ENCODE data around the gene SYTL3.

DNA sequence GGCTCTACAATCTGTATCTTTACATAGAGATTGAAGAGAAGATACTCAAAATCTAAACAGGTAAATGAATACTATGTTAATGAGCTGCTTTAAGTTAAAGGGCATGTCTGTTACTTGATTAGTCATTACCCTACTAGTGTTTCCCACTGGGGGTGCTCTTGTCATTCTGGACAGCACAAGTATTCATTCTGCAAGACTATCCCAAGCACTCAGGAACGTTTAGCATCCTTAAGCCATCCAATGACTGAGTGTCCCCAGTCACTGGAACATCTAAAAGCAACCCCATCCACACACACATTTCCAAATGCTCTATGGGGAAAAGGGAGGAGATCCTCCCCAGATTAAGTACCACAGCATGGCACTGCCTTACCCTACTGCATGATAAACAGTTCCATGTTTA is 143.6 kb downstream of the SYTL3 start:
- TF ChIP-seq CTCF (IDR thresholded peaks at IDR 0.05) = peak in 2 of 4 experiments; percentile 18 to 20
- no peak for TF ChIP-seq POLR2AphosphoS5 (IDR thresholded peaks at IDR 0.05)
- no peak for TF ChIP-seq POLR2A (IDR thresholded peaks at IDR 0.05)

Measured in prostate gland (tissue), 2 donors.